HL-60 (cell line): ENCODE data around the gene ZFAND2B.
"Not testable (repeated sequence)": the region's sequence is repeated elsewhere in the genome, so short reads cannot be mapped to it uniquely, and the experiment has no call there.

Experiments
- DNase-seq, 2 experiments: peaks; one replicate each; pipeline ENCODE4 v3.0.0-alpha.2; 2010 to 2020; ENCODE audit warnings: low read depth in 1 of 2, low spot score in 1 of 2
- H3K27ac ChIP-seq: fragments of 250-450 bp; sonication (Bioruptor Pico); replicated peaks from 2 replicates; pipeline ENCODE4 v1.5.1; 2020; ENCODE audit warnings: mild to moderate bottlenecking, moderate library complexity
- H3K27me3 ChIP-seq: fragments of 250-450 bp; sonication (Bioruptor Pico); 2 replicates; pipeline ENCODE4 v1.5.1; 2021; ENCODE audit warnings: mild to moderate bottlenecking, moderate library complexity; ENCODE audit not compliant: insufficient read depth, poor library complexity, severe bottlenecking
- H3K4me3 ChIP-seq: replicated peaks from 2 replicates; pipeline ENCODE4 v1.5.1; 2011; ENCODE audit warnings: mild to moderate bottlenecking, control low read depth, low read length; ENCODE audit not compliant: insufficient read depth
- GABPA ChIP-seq: IDR thresholded peaks from 2 replicates; pipeline ENCODE4 v1.6.1; 2012; ENCODE audit warnings: low read depth
- POLR2AphosphoS5 ChIP-seq: IDR thresholded peaks from 2 replicates; pipeline ENCODE4 v1.6.1; 2012; ENCODE audit warnings: low read depth
- SPI1 ChIP-seq: IDR thresholded peaks from 2 replicates; pipeline ENCODE4 v1.6.1; 2012; ENCODE audit warnings: low read depth, mild to moderate bottlenecking, borderline replicate concordance
- TF ChIP-seq, protein P1 (sequence below): IDR thresholded peaks from 2 replicates; pipeline ENCODE4 v1.6.1; 2012; ENCODE audit warnings: low read depth; ENCODE audit not compliant: insufficient replicate concordance
- TF ChIP-seq, protein P2 (sequence below): IDR thresholded peaks from one replicate; pipeline ENCODE4 v1.5.1; 2011; ENCODE audit warnings: low read length, control low read depth, inconsistent platforms; ENCODE audit not compliant: insufficient read depth

The ZFAND2B gene

DNA sequence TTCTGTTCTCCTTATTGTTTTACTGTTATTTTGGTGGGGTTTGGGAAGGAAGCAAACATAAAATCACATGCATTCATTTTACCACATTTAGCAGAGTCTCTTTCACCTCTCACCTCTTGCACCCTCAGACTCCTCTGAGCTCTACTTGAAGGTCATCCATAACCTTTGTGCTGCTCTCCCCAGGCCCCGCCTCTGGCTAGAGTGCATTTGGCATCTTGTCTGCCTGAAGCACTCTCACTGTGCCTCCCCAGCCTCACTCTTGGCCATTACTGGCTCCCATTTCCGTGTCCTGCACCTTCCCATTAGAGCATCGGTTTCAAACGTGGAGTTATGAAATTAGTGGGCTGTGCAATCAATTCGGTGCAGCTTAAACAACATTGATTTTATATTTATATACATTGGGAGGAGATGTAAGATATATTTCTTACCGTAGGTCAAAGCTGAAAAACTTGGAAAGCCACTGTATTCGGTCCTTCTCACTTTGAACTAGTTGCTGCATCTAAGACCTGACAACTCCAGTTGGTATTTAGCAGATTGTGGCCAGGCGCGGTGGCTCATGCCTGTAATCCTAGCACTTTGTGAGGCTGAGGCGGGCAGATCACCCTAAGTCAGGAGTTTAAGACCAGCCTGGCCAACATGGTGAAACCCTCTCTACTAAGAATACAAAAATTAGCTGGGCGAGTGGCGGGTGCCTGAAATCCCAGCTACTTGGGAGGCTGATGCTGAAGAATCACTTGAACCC, 6.9 kb upstream of the ZFAND2B start:
- Histone ChIP-seq H3K4me3 (no peak overlapping the region), H3K27ac (no peak overlapping the region), H3K27me3 (no peaks in the 10 kb centered on the region)
- TF ChIP-seq SPI1 (no peak), GABPA (no peak), POLR2AphosphoS5 (no peak)
- TF ChIP-seq, protein P1, sequence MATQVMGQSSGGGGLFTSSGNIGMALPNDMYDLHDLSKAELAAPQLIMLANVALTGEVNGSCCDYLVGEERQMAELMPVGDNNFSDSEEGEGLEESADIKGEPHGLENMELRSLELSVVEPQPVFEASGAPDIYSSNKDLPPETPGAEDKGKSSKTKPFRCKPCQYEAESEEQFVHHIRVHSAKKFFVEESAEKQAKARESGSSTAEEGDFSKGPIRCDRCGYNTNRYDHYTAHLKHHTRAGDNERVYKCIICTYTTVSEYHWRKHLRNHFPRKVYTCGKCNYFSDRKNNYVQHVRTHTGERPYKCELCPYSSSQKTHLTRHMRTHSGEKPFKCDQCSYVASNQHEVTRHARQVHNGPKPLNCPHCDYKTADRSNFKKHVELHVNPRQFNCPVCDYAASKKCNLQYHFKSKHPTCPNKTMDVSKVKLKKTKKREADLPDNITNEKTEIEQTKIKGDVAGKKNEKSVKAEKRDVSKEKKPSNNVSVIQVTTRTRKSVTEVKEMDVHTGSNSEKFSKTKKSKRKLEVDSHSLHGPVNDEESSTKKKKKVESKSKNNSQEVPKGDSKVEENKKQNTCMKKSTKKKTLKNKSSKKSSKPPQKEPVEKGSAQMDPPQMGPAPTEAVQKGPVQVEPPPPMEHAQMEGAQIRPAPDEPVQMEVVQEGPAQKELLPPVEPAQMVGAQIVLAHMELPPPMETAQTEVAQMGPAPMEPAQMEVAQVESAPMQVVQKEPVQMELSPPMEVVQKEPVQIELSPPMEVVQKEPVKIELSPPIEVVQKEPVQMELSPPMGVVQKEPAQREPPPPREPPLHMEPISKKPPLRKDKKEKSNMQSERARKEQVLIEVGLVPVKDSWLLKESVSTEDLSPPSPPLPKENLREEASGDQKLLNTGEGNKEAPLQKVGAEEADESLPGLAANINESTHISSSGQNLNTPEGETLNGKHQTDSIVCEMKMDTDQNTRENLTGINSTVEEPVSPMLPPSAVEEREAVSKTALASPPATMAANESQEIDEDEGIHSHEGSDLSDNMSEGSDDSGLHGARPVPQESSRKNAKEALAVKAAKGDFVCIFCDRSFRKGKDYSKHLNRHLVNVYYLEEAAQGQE: no peak
- TF ChIP-seq, protein P2, sequence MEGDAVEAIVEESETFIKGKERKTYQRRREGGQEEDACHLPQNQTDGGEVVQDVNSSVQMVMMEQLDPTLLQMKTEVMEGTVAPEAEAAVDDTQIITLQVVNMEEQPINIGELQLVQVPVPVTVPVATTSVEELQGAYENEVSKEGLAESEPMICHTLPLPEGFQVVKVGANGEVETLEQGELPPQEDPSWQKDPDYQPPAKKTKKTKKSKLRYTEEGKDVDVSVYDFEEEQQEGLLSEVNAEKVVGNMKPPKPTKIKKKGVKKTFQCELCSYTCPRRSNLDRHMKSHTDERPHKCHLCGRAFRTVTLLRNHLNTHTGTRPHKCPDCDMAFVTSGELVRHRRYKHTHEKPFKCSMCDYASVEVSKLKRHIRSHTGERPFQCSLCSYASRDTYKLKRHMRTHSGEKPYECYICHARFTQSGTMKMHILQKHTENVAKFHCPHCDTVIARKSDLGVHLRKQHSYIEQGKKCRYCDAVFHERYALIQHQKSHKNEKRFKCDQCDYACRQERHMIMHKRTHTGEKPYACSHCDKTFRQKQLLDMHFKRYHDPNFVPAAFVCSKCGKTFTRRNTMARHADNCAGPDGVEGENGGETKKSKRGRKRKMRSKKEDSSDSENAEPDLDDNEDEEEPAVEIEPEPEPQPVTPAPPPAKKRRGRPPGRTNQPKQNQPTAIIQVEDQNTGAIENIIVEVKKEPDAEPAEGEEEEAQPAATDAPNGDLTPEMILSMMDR: no peak
- no peak for DNase-seq

DNA sequence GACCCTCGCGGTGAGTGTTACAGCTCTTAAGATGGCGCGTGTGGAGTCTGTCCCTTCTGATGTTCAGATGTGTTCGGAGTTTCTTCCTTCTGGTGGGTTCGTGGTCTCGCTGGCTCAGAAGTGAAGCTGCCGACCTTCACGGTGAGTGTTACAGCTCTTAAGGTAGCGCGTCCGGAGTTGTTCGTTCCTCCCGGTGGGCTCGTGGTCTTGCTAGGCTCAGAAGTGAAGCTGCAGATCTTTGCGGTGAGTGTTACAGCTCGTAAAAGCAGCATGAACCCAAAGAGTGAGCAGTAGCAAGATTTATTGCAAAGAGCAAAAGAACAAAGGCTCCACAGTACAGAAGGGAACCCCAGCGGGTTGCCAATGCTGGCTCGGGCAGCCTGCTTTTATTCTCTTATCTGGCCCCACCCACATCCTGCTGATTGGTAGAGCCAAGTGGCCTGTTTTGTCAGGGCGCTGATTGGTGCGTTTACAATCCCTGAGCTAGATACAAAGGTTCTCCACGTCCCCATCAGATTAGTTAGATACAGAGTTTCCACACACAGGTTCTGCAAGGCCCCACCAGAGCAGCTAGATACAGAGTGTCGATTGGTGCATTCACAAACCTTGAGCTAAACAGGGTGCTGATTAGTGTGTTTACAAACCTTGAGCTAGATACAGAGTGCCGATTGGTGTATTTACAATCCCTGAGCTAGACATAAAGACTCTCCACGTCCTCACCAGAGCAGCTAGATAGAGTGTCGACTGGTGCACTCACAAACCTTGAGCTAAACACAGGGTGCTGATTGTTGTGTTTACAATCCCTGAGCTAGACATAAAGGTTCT, 5.9 kb upstream of the ZFAND2B start:
- H3K27me3 ChIP-seq, H3K4me3 ChIP-seq, DNase-seq, H3K27ac ChIP-seq: not testable (repeated sequence)

DNA sequence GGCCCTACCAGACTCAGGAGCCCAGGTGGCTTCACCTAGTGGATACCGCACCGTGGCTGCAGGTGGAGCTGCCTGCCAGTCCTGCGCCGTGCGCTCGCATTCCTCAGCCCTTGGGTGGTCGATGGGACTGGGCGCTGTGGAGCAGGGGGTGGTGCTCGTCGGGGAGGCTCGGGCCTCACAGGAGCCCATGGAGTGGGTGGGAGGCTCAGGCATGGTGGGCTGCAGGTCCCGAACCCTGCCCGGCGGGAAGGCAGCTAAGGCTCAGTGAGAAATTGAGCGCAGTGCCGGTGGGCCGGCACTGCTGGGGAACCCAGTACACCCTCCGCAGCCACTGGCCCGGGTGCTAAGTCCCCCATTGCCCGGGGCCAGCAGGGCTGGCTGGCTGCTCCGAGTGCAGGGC, 5.3 kb upstream of the ZFAND2B start:
- H3K4me3 ChIP-seq, DNase-seq, H3K27ac ChIP-seq, H3K27me3 ChIP-seq: not testable (repeated sequence)

DNA sequence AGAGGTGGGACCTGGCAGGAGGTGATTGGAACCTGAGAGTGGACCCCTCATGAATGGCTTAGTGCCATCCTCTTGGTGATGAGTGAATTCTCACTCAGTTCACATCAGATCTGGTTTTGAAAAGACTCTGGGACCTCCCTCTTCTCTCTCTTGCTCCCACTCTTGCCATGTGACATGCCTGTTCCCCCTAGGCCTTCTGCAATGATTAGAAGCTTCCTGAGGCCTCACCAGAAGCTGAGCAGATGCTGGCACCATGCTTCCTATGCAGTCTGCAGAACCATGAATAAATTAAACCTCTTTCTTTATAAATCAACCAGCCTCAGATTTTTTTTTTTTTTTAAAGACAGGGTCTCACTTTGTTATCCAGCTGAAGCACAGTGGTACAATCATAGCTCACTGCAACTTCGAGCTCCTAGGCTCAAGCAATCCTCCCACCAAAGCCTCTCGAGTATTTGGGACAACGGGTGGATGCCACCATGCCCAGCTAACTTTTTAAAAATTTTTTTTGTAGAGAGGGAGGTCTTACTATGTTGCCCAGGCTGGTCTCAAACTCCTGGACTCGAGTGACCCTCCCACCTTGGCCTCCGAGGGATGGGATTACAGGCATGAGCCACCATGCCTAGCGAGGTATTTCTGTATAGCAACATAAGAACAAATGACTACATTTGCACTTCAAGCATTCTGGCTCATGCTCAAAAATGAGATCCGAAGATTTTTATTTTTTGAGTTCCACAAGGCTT, 2.0 kb upstream of the ZFAND2B start:
- TF ChIP-seq SPI1: no peak
- TF ChIP-seq GABPA: no peak

DNA sequence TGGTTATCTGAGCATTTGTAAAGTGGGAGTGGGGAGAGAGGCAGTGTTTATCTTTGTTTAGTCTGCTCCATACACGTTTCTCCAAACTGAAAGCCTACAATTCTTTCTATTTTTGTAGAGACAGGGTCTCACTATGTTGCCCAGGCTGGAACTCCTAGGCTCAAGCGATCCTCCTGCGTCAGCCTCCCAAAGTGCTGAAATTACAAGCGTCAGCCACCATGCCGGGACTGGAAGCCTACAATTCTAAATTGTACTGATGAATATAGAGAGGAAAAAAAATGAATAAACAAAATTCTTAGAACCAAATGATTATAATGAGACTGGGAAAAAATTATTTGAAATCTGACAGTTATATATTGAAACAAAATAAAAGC, 1.4 kb upstream of the ZFAND2B start:
- Histone ChIP-seq H3K27ac (no peak overlapping the region), H3K4me3 (no peak overlapping the region), H3K27me3 (no peaks in the 10 kb centered on the region)
- no peak for DNase-seq
- TF ChIP-seq SPI1: no peak
- TF ChIP-seq POLR2AphosphoS5: no peak
- TF ChIP-seq, protein P1: no peak
- TF ChIP-seq GABPA: no peak
- TF ChIP-seq, protein P2: no peak

More for the DNA sequence above, 2.0 kb upstream of the ZFAND2B start:
- Histone ChIP-seq H3K27ac (no peak overlapping the region), H3K27me3 (no peaks in the 10 kb centered on the region), H3K4me3 (no peak overlapping the region)
- DNase-seq: no peak
